HUES48 (cell line): ENCODE measurements around the gene TECRL.

ENCODE experiments used
- H3K27ac ChIP-seq: one replicate; pipeline ENCODE4 v1.7.0; 2013; ENCODE audit warnings: low read depth, low read length, inconsistent platforms
- H3K27me3 ChIP-seq: 2 replicates; pipeline ENCODE4 v1.6.1; 2013; ENCODE audit warnings: mild to moderate bottlenecking, low read length; ENCODE audit not compliant: control insufficient read depth, insufficient read depth
- H3K36me3 ChIP-seq: 2 replicates; pipeline ENCODE4 v1.6.1; 2013; ENCODE audit warnings: low read length; ENCODE audit not compliant: control insufficient read depth, insufficient read depth
- H3K4me1 ChIP-seq: 2 replicates; pipeline ENCODE4 v1.6.1; 2013; ENCODE audit warnings: mild to moderate bottlenecking, low read length; ENCODE audit not compliant: control insufficient read depth, insufficient read depth
- H3K4me3 ChIP-seq: 2 replicates; pipeline ENCODE4 v1.5.1; 2013; ENCODE audit warnings: mild to moderate bottlenecking, low read depth, low read length
- H3K9ac ChIP-seq: 2 replicates; pipeline ENCODE4 v1.6.1; 2013; ENCODE audit warnings: mild to moderate bottlenecking, low read depth, low read length, moderate library complexity
- H3K9me3 ChIP-seq: 2 replicates; pipeline ENCODE4 v1.6.1; 2013; ENCODE audit warnings: low read length; ENCODE audit not compliant: control insufficient read depth, insufficient read depth

Gene TECRL

DNA sequence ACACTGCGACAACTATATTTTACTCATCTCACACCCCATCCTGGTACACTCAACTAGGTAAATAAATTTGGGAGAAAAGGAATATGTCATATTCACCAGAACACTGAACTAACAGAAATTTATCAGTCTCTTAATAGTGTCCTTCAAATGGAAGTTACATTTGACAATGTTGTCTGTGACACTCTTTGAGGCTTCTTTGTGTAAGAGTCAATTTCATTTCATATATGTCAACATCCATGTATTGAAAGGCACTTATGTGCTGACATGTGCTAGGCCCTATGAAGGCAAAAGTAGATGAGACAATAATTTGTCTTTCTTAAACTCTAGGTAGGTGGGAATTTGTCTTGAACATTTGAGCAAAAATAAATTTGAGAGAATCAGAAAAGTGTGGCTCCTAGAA lies 82.0 kb downstream of the TECRL start:
- H3K9me3 ChIP-seq = peaks cover 7% of the 10 kb centered on the region; the same call in 1 of the 2 replicates

DNA sequence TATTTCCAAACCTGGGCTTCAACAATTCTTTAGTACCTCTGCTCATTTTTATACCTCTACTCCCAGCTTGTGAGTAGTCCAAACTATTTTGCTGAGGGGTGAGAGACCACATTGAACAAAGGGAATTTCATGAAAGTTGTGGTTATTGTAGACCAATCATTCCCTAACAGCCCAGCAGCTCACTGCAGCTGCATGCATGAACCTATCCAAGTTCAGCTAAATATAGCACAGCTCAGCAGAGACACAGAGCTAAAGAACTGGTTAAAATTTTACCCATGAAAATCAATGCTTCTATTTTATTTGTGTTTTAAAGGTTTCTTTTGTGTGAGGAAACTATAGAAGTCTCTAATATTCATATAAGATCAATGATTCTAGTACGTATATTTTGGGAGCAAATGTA lies 82.7 kb downstream of the TECRL start:
- no peaks in the 10 kb centered on the region for H3K27me3 ChIP-seq
- no peak overlapping the region for H3K9ac ChIP-seq
- H3K36me3 ChIP-seq = no peaks in the 10 kb centered on the region
- H3K9me3 ChIP-seq = peaks cover 7% of the 10 kb centered on the region; the same call in 1 of the 2 replicates
- no peak overlapping the region for H3K4me3 ChIP-seq
- H3K4me1 ChIP-seq = no peaks in the 10 kb centered on the region
- no peak overlapping the region for H3K27ac ChIP-seq

More for the DNA sequence above, 82.0 kb downstream of the TECRL start:
- H3K27me3 ChIP-seq = no peaks in the 10 kb centered on the region
- H3K36me3 ChIP-seq = no peaks in the 10 kb centered on the region
- no peak overlapping the region for H3K27ac ChIP-seq
- H3K9ac ChIP-seq = no peak overlapping the region
- H3K4me1 ChIP-seq = no peaks in the 10 kb centered on the region
- no peak overlapping the region for H3K4me3 ChIP-seq

DNA sequence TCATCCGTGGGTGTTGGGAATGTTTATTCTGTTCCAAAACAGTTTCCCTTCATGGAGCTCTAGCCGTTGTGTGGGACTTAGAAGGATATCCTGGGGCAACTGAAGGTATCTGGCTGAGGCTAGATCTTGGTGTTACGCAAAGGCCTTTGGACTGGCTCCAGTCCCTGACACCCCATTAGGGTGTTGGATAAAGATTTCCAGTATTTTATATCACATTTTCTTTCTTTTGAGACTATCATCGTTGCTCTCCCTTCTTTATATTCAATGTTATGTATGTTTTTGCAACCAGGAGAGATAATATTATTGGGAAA lies 103.0 kb downstream of the TECRL start:
- Histone ChIP-seq H3K9me3 (peaks cover 27% of the 10 kb centered on the region), H3K9ac (no peak overlapping the region), H3K4me1 (no peaks in the 10 kb centered on the region), H3K27me3 (no peaks in the 10 kb centered on the region), H3K4me3 (no peak overlapping the region), H3K27ac (no peak overlapping the region), H3K36me3 (no peaks in the 10 kb centered on the region)

DNA sequence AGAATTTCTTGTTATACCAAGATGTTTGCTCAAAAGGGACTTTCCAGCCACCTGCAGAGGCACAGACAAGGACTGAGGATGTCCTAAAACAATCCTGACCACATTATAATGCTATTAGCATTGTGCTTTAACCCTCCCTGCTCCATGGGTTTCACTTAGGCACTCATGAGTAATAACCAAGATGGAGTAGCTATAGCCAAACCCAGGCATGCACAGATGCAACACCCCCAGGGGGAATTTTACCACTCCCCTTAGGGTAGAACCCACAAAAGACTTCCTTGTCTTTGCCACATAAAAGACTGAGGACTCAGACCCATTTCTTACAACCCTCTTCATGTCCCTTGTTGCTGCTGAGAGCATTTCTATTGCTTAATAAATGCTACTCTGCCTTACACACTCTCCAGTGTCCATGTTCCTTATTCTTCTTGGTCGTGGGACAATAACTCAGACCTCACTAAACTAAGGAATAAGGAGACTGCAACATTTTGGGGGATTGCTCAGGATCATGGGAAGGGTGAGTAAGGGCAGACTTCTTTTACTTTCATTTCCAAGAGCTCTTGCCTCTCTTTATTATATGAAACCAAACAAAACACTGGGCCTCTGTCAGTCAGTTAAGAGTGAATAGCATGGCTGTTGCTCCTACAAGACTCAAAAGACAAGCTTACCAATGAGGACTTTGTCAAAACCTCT lies 103.5 kb downstream of the TECRL start:
- no peaks in the 10 kb centered on the region for H3K4me1 ChIP-seq
- H3K27me3 ChIP-seq = no peaks in the 10 kb centered on the region
- H3K27ac ChIP-seq = no peak overlapping the region
- H3K4me3 ChIP-seq = no peak overlapping the region
- no peaks in the 10 kb centered on the region for H3K36me3 ChIP-seq
- H3K9me3 ChIP-seq = peaks cover 27% of the 10 kb centered on the region
- H3K9ac ChIP-seq = no peak overlapping the region

DNA sequence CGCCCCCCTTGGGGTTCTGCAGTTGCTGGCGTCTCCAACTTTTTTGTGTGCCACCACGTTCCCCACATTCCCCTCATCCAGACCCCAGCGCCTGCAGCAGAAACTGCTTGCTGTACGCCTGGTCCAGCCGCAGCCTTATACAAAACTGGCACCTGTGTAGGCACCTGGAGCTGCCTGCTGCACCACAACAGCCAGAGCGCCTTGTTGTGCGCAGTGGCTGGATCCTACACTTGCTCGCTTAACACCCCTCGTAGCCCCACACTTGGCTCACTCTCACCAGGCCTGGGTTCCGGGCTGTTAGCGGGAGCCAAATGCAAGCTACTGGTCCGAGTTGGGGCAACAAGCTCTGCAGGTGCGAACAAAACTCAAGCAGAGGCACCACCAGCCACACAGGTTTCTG lies 136.8 kb downstream of the TECRL start:
- Histone ChIP-seq H3K4me3 (no peak overlapping the region), H3K27me3 (no peaks in the 10 kb centered on the region), H3K9me3 (no peaks in the 10 kb centered on the region; the same call in 1 of the 2 replicates), H3K4me1 (no peaks in the 10 kb centered on the region; the same call in 1 of the 2 replicates), H3K9ac (no peak overlapping the region), H3K27ac (no peak overlapping the region), H3K36me3 (no peaks in the 10 kb centered on the region)

DNA sequence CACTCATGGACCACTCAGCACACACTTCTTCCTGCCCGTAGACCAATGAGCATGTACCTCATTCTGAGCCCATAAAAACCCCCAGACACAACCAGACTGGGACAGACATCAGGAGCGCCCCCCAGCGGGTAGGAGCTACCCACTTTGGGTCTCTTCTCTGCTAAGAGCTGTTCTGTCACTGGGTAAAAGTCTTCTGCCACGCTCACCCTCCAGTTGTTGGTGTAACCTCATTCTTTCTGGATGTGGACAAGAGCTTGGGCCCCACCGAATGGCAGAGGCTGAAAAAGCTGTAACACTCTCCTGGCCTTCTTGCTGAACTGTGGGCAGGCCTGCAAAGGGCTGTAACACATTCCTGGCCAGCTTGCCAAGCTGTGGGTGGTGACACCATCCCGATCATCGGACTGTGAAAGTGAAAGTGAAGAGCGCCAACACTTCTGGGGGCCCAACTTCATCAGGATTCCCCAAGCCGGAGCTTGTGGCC lies 137.6 kb downstream of the TECRL start:
- Histone ChIP-seq H3K9me3 (peaks cover 3% of the 10 kb centered on the region; the same call in 1 of the 2 replicates), H3K9ac (no peak overlapping the region), H3K27me3 (no peaks in the 10 kb centered on the region), H3K36me3 (no peaks in the 10 kb centered on the region), H3K4me3 (no peak overlapping the region), H3K27ac (no peak overlapping the region), H3K4me1 (no peaks in the 10 kb centered on the region; the same call in 1 of the 2 replicates)

DNA sequence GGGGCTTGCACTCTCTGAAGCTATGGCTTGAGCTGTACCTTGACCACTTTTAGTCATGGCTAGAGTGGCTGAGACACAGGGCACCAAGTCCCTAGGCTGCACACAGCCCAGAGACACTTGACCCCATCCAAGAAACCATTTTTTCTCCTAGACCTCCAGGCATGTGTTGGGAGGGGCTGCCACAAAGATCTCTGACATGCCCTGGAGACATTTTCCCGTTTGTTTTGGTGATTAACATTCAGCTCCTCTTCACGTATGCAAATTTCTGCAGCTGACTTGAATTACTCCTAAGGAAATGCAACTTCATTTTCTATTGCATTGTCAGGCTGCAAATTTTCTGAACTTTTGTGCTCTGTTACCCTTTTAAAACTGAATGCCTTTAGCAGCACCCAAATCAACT lies 142.6 kb downstream of the TECRL start:
- H3K9ac ChIP-seq = no peak overlapping the region
- H3K4me1 ChIP-seq = no peaks in the 10 kb centered on the region
- H3K4me3 ChIP-seq = no peak overlapping the region
- H3K27ac ChIP-seq = no peak overlapping the region
- peaks cover 11% of the 10 kb centered on the region for H3K9me3 ChIP-seq
- no peaks in the 10 kb centered on the region for H3K36me3 ChIP-seq
- no peaks in the 10 kb centered on the region for H3K27me3 ChIP-seq

DNA sequence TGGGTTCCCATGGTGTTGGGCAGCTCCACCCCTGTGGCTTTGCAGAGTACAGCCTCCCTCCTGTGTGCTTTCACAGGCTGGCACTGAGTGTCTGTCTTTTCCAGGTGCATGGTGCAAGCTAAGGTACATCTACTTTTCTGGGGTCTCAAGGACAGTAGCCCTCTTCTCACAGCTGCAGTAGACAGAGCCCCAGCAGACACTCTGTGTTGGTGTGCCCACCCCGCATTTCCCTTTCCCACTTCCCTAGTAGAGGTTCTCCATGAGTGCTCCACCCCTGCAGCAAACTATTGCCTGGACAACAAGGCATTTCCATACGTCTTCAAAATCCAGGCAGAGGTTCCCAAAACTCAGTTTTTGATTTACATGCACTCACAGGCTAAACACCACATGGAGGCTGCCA lies 143.0 kb downstream of the TECRL start:
- H3K36me3 ChIP-seq = no peaks in the 10 kb centered on the region

DNA sequence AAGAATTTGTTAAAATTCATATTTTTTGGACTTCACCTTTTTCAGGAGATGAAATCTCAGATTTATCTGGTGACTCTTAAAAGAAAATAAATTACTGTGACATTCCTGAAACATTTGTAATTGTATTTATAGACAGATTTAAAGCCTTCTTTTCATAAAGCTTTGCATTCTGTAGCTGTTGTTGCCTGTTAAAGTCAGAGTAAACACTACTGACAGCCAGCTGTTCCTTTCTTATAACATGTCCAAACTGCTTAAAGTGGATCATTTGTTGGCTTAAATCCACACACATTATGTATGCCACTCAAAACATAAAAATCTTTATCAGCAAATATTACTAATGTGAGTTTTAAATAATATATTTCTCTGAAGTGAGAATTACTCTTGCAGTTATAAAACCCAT lies 157.5 kb downstream of the TECRL start:
- Histone ChIP-seq H3K27ac (no peak overlapping the region), H3K9me3 (peaks cover 6% of the 10 kb centered on the region), H3K4me1 (no peaks in the 10 kb centered on the region), H3K27me3 (no peaks in the 10 kb centered on the region), H3K36me3 (no peaks in the 10 kb centered on the region), H3K4me3 (no peak overlapping the region), H3K9ac (no peak overlapping the region)

More for the DNA sequence above, 143.0 kb downstream of the TECRL start:
- Histone ChIP-seq H3K27me3 (no peaks in the 10 kb centered on the region), H3K9ac (no peak overlapping the region), H3K9me3 (peaks cover 11% of the 10 kb centered on the region), H3K27ac (no peak overlapping the region), H3K4me1 (no peaks in the 10 kb centered on the region), H3K4me3 (no peak overlapping the region)

DNA sequence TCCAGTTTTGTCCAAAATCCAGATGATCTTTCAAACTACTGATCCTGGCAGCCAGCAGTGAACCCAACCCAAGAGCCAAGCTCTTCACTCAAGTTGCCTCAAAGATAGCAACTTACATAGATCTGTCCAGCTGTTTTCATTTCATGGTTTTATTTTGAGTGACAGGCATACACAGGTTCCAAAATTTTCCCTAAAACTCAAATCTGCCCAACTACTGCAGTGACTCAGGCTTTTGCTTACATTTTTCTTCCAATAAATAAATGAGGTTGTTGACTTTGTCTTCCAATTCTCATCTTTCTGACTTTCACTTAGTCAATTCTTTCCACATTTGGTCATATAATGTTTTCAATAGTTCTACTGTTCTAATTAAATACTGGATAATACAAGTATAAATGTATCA lies 158.8 kb downstream of the TECRL start:
- H3K27ac ChIP-seq = no peak overlapping the region
- H3K36me3 ChIP-seq = no peaks in the 10 kb centered on the region
- H3K4me1 ChIP-seq = no peaks in the 10 kb centered on the region
- peaks cover 8% of the 10 kb centered on the region for H3K9me3 ChIP-seq
- no peaks in the 10 kb centered on the region for H3K27me3 ChIP-seq
- H3K9ac ChIP-seq = no peak overlapping the region
- no peak overlapping the region for H3K4me3 ChIP-seq

DNA sequence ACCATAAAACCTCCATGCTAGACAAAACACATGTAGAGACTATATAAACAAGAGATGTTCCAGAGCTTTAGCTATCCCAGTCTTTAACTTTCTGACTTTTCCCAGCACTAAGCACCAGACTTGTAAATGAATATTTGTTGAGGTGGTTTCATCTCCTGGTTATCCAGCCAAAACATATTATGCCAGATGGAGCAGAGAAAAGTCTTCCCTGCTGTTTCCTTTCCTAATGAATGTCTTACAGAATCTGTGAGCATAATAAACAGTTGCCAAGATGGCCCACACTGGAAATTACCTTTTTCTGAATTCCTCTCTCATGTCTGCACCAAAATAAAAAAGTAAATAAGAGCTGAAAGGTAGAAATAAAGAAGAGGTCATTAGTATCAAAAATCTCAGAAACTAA lies 159.2 kb downstream of the TECRL start:
- no peaks in the 10 kb centered on the region for H3K36me3 ChIP-seq
- H3K27me3 ChIP-seq = no peaks in the 10 kb centered on the region
- no peak overlapping the region for H3K9ac ChIP-seq
- no peak overlapping the region for H3K4me3 ChIP-seq
- no peaks in the 10 kb centered on the region for H3K4me1 ChIP-seq
- H3K27ac ChIP-seq = no peak overlapping the region
- H3K9me3 ChIP-seq = peaks cover 11% of the 10 kb centered on the region
